Astrocyte of the spinal cord (primary cell): Measurements from ENCODE around the gene AFG1L.

Experiments used
- DNase-seq: peaks from one replicate; pipeline ENCODE4 v3.0.0; 2011; ENCODE audit warnings: low read depth, low spot score
- H3K4me3 ChIP-seq: 2 replicates; pipeline ENCODE4 v1.5.1; 2011; ENCODE audit warnings: low read depth, mild to moderate bottlenecking, low read length, moderate library complexity
- CTCF ChIP-seq: IDR thresholded peaks from 2 replicates; pipeline ENCODE4 v1.5.1; 2012; ENCODE audit warnings: low read depth, mild to moderate bottlenecking, low read length, inconsistent platforms
- in situ Hi-C: cut with HindIII; loops from 2 replicates; pipeline ENCODE4 v1.10.0; 2017; ENCODE audit warnings: low sequenced_read_pairs

The AFG1L gene

GRCh38 chr6:108570517-108570916 lies 275.7 kb downstream of the AFG1L start:
- in situ Hi-C loops, result no loop called here
- DNase-seq, result peak; percentile 40
- TF ChIP-seq CTCF, result peak; percentile 9
- H3K4me3 ChIP-seq, result no peak overlapping the region

- in situ Hi-C loops, result no loop called here
- no peak overlapping the region for H3K4me3 ChIP-seq
- no peak for TF ChIP-seq CTCF
- no peak for DNase-seq
Observed at GRCh38 chr6:108574457-108575141, 279.7 kb downstream of the AFG1L start.
